HG02852 (cell line): ENCODE measurements around the gene DCP2.

ENCODE experiments used
- ATAC-seq: cut with Tn5 transposase; IDR thresholded peaks from one replicate; pipeline ENCODE4 v1.9.1; 2021; ENCODE audit warnings: mild to moderate bottlenecking, moderate library complexity; ENCODE audit not compliant: unreplicated experiment

The DCP2 gene

GRCh38 chr5:113017881-113018635, 41.5 kb downstream of the DCP2 start:
- no peak for ATAC-seq

GRCh38 chr5:113020461-113021273, 44.1 kb downstream of the DCP2 start:
- ATAC-seq, result no peak

GRCh38 chr5:113022661-113023060, 46.1 kb downstream of the DCP2 start:
- ATAC-seq, result peak; percentile 79

GRCh38 chr5:113024076-113024697, 47.6 kb downstream of the DCP2 start:
- ATAC-seq, result no peak

- ATAC-seq, result no peak
Measured at GRCh38 chr5:113025596-113025995, 49.0 kb downstream of the DCP2 start.

GRCh38 chr5:113026211-113026610, 49.6 kb downstream of the DCP2 start:
- no peak for ATAC-seq

- no peak for ATAC-seq
Measured at GRCh38 chr5:113027015-113027414, 50.4 kb downstream of the DCP2 start.

GRCh38 chr5:113027431-113027830, 50.8 kb downstream of the DCP2 start:
- no peak for ATAC-seq

- ATAC-seq, result no peak
Measured at GRCh38 chr5:113029614-113030013, 53.0 kb downstream of the DCP2 start.

- ATAC-seq, result no peak
Measured at GRCh38 chr5:113031104-113031503, 54.5 kb downstream of the DCP2 start.

- ATAC-seq, result no peak
Measured at GRCh38 chr5:113031557-113031956, 55.0 kb downstream of the DCP2 start.

GRCh38 chr5:113034182-113034773, 57.7 kb downstream of the DCP2 start:
- ATAC-seq, result no peak

- ATAC-seq, result no peak
Measured at GRCh38 chr5:113035096-113035495, 58.5 kb downstream of the DCP2 start.

- ATAC-seq, result no peak
Measured at GRCh38 chr5:113036321-113036720, 59.7 kb downstream of the DCP2 start.

GRCh38 chr5:113036826-113037225, 60.2 kb downstream of the DCP2 start:
- no peak for ATAC-seq

GRCh38 chr5:113038136-113038535, 61.5 kb downstream of the DCP2 start:
- ATAC-seq, result no peak

GRCh38 chr5:113038714-113039113, 62.1 kb downstream of the DCP2 start:
- no peak for ATAC-seq

GRCh38 chr5:113039229-113039933, 62.8 kb downstream of the DCP2 start:
- ATAC-seq, result no peak

GRCh38 chr5:113039934-113040285, 63.3 kb downstream of the DCP2 start:
- ATAC-seq, result no peak

GRCh38 chr5:113040672-113041260, 64.2 kb downstream of the DCP2 start:
- no peak for ATAC-seq
